GM19467 (cell line): ENCODE measurements around the gene PXMP4.

ENCODE experiments used
- ATAC-seq: cut with Tn5 transposase; IDR thresholded peaks from one replicate; pipeline ENCODE4 v1.9.1; 2021; ENCODE audit warnings: mild to moderate bottlenecking, moderate library complexity; ENCODE audit not compliant: unreplicated experiment

Gene PXMP4

DNA sequence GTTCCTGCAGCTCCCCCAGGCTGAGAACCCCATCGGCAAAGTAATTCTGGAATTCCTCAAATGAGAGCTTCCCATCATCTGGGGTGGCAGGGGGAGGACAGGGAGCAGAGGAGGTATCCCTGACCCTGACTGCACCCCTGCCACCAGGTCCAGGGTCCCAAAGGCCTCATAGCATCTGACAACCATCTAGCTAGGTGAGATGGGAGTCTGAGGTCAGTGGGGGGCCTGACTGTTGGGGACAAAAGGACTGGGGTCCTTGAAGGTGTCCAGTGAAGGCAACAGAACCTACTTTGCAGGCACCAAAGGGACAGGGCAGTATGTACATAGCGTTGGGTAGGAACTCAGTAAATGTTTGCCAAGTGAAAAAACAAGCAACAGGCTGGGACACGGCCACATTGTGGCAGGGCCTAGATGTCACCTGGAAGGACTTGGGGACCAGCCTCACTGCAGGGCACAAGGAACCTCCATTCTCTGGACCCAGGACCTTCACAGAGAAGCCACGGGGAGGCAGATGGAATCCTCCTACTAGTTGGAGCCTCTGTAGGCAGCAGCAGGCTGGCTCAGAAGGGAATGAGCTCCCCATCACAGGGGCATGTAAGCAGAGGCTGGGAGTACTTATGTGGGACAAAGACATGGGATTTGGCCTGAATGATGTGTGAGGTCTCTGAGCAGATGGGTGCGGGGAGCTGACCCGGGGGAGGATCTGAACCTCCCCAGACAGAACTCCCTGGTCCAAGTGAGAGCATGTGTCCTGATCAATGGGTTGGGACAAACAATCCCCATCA lies 49.2 kb downstream of the PXMP4 start:
- no peak for ATAC-seq

DNA sequence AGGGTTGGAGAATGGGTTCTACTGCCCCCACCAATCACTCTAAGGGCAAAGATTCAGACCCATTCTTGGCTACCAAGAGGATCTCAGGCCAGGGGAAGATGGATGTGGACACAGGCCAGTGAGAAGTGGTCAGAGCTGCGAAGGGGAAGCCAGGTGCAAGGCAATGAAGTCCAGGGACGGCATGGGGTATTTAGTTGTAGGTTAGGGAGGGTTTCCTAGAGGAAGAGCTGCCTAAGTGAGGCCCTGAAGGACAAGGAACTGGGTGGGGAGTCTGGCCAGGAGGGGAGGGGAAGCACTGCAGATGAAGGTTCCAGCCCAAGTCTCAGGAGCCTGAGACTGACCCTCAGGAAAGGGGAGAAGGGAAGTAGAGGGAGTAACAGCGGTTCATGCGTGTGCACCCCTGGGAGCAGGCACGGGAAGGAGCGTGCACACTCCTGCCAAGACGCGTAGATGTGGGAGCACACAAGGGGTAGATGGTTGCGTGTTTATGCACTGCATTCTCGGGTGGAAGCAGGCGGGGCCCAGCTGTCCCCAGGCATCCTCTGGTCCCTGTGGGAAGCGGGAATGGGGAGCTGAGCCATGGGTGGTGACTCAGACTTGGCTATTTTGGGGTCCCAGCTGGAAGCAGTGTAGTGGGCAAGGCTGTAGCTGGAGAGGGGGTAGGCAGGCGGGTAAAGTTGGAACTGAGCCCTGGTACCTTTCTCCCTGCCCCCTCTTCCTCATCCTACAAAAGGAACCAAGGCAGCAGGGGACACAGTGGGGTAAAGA lies 50.1 kb downstream of the PXMP4 start:
- no peak for ATAC-seq

DNA sequence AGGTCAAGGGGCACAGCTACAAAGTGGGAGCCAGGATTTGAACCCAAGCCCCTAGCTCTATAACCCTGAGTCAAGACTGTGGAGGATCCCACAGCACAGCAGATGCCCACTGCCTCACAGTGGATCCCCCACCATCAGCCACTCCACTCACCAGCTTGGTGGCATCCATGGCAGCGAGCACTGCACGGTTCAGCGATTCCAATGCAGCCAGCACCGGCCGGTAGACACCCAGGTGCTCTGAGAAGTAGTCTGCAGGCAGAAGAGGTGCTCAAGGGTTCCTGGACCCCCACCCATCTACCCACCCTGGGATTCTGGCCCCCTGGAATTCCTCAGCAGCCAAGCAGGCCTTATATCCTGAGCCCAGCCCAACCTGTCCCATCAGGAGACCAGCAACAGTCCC lies 50.9 kb downstream of the PXMP4 start:
- no peak for ATAC-seq

DNA sequence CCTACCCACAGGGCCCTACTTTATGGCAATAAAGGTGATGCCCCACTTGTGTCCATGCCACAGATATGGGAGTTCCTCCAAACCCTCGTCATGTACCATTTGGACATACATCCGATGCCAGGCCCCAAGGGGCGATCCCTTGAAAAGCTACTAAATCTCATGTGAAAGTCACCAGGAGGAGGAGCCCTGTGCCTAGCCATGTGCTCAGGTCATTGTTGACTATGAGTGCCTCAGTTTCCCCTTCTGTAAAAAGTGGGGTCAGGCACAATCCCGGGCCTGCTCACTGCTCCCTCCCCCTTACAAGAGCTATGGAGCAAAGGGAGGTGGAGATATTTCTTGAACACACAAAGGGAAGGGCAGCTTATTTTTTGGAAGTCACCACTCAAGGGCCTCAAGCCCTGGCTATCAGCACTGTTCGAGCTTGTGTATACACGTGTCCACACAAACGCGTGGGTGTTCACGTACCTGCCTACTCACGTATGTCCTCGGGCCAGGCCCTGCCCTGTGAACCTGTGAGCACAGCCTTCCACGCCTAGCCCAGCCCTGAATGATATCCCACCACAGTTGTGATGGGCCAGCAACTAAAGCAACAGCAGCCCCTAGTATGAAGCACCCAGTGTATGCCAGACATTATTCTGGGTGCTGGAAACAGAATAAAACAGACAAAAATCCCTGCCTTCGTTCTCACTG lies 51.5 kb downstream of the PXMP4 start:
- no peak for ATAC-seq

DNA sequence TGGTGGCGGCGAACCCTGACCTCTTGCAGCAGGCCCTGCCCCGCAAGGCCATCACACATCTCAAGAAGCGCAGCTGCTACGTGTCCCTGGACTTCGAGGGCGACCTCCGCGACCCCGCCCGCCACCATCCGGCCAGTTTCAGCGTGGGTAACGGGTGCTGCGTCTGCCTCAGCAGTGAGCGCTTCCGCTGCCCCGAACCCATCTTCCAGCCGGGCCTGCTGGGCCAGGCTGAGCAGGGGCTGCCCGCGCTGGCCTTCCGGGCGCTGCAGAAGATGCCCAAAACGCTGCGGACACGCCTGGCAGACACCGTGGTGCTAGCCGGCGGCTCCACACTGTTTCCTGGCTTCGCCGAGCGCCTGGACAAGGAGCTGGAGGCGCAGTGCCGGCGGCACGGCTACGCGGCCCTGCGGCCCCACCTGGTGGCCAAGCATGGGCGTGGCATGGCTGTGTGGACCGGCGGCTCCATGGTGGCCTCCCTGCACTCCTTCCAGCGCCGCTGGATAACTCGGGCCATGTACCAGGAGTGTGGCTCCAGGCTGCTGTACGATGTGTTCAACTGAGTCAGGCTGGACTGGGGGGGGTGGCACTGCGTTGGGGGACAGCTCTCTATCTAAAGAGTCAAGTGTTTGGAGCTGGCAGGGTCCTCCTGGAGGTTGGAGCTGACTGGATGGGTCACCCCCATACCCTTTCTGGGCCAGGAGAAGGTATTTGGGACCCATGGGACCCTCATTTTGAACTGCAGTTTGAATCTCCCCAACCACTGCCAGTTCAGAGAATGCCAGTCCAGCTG lies 52.2 kb downstream of the PXMP4 start:
- peak; percentile 36 for ATAC-seq

DNA sequence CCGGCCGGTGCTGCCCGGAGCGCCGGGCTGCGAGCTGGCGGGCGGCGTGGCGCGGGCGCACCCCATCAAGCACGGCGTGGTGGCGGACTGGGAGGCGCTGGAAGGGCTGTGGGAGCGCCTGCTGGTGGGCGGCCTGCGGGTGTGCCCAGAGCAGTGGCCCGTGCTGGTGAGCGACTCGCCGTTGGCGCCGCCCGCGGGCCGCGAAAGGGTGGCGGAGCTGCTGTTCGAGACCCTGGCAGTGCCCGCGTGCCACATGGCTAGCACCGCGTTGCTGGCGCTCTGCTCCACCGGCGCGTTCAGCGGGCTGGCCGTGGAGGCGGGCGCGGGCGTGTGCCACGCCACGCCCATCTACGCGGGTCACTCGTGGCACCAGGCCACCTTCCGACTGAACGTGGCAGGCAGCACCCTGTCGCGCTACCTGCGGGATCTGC lies 52.9 kb downstream of the PXMP4 start:
- ATAC-seq = peak; percentile 4

DNA sequence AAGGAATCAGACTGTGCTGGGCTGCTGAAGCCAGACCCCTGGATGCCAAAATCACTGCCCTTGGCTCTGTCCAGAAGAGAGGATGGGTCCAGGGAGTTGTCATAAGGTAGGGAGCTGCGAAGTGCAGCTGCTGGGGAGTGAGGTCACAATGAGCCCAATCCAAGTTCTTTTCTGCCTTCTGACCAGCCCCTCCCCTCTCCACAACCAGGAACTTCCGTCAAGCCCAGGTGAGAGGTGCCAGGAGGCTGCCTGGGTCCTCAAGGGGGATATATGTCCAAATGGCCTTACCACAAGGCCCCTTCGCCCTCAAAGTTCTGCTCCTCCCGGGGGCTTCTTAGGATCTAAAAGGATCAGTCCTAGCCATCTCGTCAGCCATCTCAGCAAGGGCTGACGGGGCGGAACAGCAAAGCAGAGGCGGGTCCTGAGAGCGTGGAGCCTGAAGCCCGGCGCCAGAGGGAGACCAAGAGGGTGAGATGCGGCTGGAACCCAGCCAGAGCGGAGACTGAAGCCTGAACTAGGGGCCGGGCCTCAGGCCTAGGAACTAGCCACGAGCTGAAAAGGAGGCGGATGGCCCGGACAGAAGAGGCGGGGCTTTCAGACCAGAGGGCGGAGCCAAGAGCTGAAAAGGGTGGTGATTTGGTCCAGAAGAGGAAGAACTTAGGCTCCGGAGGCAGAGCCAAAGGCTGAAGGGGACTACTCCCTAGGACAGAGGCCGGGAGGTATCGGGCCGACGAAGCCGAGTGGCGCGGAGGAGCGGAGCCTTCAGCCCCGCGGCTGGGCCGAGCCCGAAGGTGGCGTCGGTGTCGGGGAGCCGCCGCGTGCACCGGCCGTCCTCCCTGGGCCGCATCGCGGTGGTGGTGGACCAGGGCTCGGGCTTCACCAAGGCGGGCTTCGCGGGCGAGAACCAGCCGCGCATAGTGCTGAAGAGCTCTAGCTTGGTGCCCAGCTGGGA lies 53.5 kb downstream of the PXMP4 start, which contains the start of gene ACTL10:
ACTL10 (plus strand) TSS at position 651 of the 952 bp plus-strand sequence. CDS start 555 bp downstream, outside the sequence.
- peak; percentile 65 for ATAC-seq

DNA sequence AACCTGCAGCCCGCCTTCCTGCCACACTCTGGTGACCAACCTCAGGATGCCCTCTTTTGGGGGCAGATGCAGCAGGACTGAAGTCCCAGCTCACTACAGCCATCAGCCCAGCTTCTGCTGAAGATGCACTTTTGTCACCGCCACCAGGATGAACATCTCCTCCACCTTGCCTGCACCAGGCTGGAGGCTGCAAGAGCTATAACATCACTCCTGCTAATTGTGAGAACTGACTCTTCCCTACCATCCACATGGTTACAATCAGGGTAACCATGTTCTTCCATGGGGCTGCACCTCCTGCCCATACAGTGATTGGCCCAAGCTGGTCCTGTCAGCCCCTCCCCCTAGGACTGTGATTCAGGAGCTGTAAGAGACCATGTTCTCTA lies 55.4 kb downstream of the PXMP4 start:
- ATAC-seq = no peak

DNA sequence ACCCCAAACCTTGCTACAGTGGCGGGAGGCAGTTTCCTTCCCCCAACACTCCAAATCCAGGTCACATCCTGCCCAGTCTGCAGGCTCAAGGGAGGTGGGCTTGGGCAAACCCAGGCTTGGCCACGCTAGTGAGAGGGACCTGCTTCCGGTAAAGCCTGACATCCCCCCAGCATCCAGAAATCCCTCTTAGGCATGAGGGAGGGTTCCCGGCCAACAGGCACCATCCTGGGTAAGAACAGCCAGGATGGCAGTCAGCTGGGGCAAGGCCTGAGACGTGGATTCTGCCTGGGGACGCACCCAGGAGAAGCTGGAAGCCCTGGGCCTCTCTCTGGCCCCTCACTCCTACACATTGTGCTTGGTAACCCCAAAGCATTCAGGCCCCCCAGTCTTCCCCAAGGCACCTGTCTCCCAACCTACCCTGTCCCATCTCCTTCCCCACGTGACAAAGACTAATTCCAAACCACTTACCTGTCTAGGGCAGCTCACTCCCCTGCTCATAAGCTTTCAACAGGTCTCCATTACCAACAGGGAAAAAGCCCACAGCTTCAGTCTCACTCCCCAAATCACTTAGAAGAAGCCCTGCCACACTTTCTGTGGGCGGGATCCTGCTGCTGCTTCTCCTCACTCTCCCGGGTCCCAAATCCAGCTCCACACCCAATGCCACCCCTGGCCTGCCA lies 55.9 kb downstream of the PXMP4 start:
- no peak for ATAC-seq

DNA sequence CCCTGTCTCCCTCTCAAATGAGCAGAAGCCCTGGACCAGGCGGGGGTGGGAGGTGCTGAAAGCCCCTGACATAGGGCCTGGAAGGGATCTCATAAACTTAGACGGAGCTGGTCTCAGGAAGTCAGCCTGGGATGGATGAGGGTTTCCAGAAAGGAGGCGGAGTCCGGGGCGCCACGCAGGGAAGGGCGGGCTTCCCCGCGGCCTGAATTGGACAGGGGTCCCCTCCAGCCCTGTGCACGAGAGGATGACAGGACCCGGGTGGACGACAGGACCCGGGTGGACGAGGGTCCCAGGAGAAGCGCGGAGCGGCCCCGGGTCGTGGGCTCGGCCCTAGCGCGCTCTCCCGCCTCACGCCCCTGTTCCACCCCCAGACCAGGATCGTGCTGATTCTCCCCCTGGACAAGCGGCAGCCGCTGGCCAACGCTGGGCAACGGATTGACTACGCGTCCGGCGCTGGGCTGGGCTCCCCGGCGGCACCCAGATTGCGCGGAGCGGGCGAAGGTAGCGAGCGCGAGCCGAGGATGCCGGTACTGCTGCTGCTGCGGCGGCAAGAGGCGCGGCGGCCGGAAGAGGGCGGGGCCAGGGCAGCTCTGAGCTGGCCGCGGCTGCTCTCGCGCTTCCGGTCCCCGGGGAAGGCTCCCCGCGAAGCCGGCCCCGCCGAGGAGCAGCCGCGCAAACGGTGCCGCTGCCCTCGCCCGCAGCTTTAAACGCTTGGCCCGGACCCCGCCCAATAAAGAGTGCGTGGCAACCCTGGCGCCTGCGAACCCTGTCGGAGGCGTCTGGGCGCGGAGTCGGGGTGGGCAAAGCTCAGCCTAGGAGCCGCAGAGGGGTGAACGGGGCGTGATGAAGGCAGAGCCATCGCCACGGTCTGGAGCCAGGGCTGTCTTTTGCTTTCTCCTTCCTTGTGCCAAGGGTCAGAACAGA lies 56.7 kb downstream of the PXMP4 start:
- peak; percentile 40 for ATAC-seq

DNA sequence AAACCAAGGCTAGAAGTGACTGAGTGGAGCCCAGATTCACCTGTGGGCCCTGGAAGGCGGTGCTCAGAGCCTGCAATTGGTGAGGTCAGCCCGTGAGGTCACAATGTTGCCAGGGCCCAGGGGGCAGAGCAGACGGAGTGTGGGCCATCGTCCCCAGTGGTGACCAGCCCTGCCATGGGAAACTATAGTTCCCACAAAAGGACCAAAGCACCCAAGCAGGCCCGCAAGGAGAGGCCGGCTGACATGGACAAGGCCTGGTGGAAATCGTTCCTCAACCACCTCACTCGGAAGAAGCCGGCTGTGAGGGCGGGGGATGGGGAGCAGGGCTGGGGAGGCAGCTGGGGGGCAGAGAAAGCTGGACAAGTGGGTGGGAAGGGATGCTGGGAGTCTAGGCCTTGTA lies 57.9 kb downstream of the PXMP4 start, which contains the start of gene C20orf144:
C20orf144 (plus strand) TSS at position 156 of the 400 bp plus-strand sequence; CDS start at position 175, 19 bp downstream.
- ATAC-seq = no peak

DNA sequence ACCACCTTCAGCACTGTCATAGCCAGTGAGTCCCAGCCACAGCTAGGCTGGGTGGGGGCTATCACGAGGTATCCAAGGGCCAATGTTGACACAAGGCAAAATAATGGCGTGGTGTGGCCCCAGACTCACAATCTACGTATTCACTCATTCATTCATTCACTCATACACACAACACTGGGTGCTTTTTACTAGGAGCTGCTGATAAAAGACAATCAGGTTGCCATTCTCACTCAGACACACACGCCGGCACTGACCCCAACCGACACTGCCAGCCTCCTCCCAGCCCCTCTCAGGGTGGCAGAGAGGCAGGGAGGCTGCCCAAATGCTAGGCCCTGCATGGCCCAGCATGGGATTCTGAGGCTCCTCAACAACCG lies 59.4 kb downstream of the PXMP4 start:
- ATAC-seq = no peak

DNA sequence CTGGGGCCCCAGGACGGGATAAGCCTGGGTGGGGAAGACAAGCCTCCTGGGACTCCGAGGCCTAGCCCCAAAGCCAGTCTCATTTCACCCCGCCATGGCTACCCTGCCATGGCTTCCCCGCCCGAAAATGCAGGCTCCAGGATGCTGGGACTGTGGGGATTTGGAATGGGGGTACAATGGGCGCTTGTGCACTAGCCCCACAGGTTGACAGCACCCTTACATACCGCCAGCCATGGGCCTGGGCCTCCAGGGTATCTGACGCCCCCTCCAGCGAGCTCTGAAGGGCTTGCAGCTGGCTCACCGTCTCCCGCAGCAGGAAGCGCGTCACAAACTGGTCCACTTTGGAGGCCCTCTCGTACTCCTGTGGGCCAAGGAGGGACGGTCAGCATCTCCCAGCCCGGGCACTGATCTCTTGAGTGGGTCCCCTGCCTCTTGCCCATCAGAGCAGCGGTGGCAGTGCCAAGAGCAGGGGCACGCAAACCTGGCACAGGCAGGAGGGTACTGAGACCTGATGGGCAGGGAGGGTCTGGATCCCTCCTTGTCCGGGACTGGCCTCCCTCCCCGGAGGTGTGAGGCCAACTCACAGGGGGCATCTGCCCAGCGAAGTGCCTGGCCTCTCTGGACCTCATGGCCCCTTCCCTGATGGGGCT lies 60.0 kb downstream of the PXMP4 start:
- no peak for ATAC-seq

DNA sequence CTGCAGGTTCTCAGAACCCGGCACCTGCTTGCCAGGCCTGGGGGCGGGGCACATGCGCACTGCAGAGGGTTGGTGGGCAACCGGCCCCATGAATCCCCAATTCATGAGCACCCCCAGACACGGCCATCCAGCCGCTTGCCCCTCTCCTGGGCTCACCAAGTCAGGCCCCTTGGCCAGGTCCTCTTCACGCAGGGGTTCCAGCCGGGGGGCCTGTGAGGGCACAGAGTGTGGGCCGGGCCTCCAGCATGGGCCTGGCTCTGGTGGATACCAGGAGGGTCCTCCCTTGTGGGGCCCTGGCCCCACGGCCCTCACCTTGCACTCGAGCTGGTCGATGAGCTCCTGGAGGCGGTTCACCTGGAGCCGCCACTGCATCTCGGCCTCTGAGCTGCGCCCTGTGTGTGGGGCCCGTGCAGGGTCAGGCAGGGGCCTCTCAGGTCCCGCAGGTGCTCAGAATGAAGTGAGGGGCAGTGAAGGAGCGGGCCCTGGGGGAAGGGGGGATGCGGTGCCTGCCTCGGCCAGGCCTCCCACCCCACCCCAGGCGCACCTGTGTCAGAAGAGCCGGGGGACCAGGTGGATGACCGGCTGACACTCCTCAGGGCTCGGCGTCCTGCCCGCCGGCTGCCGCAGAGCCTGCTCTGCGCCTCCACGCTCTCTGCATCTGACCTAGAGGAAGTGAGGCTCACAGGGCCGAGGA lies 60.6 kb downstream of the PXMP4 start:
- no peak for ATAC-seq

DNA sequence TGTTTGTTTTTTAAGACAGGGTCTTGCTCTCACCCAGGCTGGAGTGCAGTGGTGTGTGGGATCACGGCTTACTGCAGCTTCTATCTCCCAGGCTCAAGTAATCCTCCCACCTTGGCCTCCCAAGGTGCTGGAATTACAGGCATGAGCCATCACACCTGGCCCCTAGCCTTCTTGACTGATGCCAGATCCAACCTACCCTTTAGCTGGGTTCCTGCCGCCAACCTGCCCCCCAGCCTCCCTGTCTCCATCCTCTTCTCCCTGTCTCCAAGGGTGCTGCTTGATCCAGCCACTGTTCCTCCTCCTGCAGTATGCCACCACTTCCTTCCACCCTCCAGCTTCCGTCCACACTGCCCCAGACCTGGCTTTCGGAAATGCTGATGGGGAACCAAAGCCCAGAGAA lies 61.2 kb downstream of the PXMP4 start:
- no peak for ATAC-seq

DNA sequence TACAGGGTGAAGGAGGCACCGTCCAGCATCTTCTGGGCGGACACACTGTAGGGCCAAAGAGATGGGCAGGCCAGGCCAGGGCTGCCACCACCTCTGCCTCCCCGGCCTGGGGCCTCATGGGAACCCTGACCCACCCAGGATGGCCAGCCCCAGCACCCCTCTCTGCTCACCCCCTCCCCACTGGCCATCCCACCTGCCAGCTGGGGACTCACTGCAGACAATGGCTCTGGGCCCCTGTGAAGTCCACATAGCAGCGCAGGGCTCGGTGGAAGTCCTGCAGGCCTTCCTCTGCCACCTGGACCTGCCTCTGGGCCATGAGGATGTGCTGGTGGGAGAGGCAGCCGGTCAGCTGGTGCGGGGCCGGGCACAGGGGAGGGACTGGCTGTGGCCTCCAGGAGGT lies 61.6 kb downstream of the PXMP4 start:
- ATAC-seq = no peak

DNA sequence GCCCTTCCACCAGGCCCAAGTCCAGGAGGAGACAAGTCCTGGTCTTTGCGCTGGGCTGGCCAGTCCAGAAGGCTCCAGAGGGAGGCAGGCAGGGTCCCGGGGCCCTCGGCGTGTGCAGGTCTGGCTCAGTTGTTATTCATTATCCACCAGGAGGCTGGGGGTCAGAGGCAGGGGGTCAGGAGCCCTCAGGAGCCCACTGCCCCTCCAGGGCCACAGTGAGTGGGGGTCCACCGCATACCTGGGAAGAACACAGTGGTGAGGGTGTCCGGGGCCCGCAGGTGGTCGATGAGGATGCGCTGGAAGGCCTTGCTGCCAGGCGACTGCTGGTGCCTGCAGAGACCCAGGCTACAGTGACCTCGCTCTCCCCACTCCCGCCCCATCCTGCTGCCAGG lies 62.4 kb downstream of the PXMP4 start:
- ATAC-seq = no peak
